ENCODE data around the gene SPNS1.
"Not testable (repeated sequence)": the region's sequence is repeated elsewhere in the genome, so short reads cannot be mapped to it uniquely, and the experiment has no call there.

Gene SPNS1

DNA sequence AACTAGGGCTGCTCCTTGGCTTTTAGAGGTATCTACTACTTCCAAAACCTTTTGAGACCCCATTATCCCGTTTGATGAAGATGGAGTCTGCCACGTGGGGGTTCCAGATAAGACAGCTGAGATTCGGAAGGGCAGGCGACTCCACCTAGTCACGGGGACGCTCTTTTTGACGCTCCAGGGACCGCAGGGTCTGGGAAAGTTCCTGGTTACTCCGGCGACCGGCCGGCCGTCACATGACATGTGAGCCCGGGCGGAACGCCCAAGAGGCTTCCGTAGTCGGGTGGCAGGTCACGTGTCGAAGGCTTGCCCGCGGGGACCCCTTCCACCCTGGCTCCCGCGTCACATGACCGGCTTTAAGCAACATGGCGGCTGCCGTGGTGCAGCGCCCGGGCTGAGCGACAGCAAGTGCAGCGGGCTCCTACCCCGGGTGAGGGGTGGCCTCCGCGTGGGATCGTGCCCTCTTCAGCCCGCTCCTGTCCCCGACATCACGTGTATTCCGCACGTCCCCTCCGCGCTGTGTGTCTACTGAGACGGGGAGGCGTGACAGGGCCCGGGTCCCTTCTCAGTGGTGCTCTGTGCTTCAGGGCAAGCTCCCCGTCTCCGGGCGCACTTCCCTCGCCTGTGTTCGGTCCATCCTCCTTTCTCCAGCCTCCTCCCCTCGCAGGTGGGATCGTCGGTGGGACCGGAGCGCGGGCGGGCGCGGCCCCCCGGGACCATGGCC, at the start of gene SPNS1:
Gene SPNS1 (plus strand): TSS at position 342 of the 721 bp plus-strand sequence. CDS start 374 bp downstream, at position 716.
- DNase-seq: peak; percentile 96

DNA sequence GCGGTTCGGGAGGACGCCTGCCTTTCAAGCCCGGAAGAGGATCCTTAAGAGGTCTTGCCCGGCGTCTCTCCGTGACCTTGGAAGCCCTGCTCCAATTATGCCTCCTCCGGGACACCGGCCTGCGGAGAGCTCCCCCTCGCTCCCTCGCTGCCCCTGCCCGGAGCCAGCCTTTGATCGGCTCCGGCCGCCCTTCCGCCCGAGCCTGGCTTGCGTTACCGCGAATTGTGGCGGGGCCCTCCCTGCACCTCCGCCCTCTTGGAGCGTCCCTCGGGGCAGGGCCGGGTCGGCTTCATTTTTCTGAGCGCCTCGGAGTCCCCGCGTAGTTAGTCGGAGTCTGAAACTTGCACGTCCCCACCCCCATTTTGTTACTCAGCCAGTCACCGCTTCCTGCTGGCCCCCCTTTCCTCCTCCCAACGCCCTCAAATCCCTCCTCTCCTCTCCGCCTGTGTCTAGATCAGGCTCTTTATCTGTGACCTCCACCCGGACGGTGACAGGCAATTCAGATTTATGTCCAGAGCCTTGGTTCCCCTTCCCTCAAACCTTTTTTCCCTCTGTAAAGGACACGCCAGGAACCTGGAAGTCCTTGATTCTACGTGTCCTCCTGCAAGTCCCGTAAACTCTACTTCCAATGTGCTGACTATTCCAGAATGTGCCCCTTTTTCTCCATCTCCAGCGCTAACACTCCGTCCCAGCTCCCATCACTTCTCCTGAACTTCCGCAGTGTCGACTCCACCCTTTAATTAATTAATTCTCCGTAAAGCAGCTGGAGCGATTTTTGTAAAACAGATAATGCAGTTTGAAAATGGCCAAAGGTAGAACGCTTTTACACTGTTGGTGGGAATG, 49.0 kb upstream of the SPNS1 start:
- DNase-seq: peak; percentile 87

GRCh38 chr16:28926284-28926683, 48.3 kb upstream of the SPNS1 start:
- not testable (repeated sequence) for DNase-seq

GRCh38 chr16:28927815-28928214, 46.8 kb upstream of the SPNS1 start:
- DNase-seq: no peak

DNA sequence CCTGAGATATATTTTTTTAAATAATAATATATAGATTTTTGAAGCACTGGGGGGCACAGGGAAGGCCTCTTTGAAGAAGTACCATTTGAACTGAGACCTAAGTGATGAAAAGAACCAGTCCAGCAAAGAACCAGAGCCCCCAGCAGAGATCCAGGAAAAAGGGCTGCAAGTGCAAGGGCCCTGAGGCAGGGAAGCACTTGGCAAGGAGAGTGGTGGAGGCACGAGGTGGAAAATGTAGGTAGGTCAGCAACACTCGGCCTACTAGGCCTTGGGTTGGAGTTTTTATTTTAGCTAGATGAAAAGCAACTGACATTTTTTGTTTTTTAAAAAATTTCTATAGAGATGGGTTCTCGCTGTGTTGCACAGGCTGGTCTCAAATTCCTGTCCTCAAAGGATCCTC, 44.4 kb upstream of the SPNS1 start:
- DNase-seq: no peak

DNA sequence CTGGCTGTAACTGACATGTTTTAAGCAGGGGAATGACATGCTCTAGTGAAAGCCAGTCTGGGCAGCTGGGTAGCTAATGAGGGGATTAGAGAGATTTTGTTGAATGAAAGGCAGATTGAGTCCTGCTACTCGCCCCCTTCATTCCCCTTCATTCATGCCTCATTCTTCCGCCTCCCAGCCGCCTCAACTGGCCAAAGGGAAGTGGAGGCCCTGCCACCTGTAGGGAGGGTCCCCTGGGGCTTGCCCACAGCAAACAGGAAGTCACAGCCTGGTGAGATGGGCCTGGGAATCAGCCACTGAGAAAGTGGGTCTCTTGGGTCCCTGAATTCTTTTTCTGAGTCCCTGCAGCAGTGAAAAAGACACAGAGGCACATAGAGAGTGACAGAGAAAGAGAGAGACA, 43.9 kb upstream of the SPNS1 start:
- no peak for DNase-seq

- no peak for DNase-seq
Observed at GRCh38 chr16:28931801-28932225, 42.8 kb upstream of the SPNS1 start, which contains the start of gene CD19. Gene CD19 (plus strand): TSS chr16:28931971. CDS start chr16:28932001, 30 bp downstream.

- no peak for DNase-seq
Observed at GRCh38 chr16:28932339-28933141, 42.0 kb upstream of the SPNS1 start.

- no peak for DNase-seq
Observed at GRCh38 chr16:28933171-28933570, 41.4 kb upstream of the SPNS1 start.

DNA sequence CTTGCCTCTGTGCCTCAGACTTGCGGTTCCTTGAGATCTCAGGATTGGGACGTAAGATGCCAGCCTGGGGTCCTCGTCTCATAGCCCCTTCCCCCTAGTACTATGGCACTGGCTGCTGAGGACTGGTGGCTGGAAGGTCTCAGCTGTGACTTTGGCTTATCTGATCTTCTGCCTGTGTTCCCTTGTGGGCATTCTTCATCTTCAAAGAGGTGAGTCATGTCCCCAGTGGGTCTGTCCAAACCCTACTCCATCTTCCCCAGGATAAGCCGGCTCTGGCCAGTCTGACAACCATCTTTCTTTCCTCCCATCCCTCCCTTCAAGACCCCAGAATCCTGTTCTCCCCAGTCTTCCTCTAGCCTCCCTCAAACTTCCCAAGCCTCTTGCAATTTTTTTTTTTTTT, 39.2 kb upstream of the SPNS1 start:
- DNase-seq: no peak

DNA sequence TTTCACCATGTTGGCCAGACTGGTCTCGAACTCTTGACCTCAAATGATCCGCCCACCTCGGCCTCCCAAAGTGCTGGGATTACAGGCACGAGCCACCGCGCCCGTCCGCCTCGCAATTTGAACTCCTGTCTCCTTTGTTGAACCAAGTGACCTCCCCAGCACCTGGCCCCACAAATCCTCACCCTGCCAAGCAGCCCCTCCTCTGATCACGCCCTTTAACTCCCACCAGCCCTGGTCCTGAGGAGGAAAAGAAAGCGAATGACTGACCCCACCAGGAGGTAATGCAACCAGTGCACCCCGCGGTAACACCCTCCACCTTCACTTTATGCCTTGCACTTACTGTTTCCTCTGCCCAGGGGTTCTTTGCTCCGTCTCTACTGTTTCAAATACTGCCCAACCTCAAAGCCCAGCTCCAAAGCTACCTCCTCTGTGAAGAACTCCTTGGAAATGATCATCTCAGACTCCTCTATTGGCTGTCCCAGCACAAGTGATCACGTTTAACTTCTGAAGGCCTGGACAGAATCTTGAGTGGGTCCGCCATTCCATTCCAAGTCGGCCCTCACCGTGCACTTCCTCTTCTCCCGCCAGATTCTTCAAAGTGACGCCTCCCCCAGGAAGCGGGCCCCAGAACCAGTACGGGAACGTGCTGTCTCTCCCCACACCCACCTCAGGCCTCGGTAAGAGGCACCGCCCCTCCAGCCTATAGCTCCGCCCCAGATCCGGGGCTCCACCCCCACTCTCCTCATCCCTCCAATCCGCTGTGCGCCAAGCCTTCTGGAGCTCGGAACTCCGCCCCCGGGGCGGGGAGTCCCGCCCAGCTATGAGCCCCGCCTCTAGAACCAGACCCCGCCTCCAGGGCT, 38.4 kb upstream of the SPNS1 start:
- peak; percentile 93 for DNase-seq

- DNase-seq: no peak
Observed at GRCh38 chr16:28936784-28937155, 37.8 kb upstream of the SPNS1 start.

- no peak for DNase-seq
Observed at GRCh38 chr16:28937222-28937876, 37.2 kb upstream of the SPNS1 start.

- DNase-seq: no peak
Observed at GRCh38 chr16:28938721-28939120, 35.9 kb upstream of the SPNS1 start.

- DNase-seq: not testable (repeated sequence)
Observed at GRCh38 chr16:28939825-28940224, 34.8 kb upstream of the SPNS1 start.

GRCh38 chr16:28943281-28943680, 31.3 kb upstream of the SPNS1 start:
- DNase-seq: no peak

DNA sequence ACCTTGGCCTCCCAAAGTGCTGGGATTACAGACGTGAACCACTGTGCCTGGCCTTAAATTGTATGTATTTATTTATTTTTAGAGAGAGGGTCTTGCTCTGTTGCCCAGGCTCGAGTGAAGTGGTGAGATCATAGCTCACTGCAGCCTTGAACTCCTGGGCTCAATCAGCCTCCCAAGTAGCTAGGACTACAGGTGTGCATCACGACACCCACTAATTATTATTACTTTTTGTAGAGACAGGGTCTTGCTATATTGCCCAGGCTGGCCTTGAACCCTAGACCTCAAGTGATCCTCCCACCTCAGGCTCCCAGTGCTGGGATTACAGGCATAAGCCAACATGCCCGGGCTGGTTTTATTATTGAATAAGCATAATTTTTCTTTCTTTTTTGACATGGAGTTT, 27.9 kb upstream of the SPNS1 start:
- DNase-seq: no peak

DNA sequence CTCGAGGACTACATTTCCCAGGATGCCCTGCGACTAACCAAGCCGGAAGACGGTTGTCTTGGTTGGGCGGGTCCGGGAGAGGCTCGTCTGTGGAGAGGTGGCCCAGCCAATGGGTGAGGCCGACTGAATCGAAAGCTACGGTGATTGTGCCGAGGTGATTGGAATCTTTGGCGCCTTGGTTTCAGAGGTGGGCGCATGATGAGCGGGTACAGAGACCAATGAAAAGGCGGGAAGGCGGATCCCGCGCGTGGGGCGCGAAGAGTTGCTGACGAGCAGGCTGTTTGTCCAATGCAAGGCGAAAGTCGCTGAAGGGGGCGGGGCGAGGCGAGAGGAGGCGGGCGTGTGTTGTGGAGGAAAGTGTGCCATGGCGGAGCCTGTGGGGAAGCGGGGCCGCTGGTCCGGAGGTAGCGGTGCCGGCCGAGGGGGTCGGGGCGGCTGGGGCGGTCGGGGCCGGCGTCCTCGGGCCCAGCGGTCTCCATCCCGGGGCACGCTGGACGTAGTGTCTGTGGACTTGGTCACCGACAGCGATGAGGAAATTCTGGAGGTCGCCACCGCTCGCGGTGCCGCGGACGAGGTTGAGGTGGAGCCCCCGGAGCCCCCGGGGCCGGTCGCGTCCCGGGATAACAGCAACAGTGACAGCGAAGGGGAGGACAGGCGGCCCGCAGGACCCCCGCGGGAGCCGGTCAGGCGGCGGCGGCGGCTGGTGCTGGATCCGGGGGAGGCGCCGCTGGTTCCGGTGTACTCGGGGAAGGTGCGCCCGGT, 23.7 kb upstream of the SPNS1 start, which contains the start of gene NFATC2IP:
Gene NFATC2IP (plus strand): TSS at position 290 of the 762 bp plus-strand sequence. CDS start 75 bp downstream, at position 365.
- DNase-seq: peak; percentile 100

DNA sequence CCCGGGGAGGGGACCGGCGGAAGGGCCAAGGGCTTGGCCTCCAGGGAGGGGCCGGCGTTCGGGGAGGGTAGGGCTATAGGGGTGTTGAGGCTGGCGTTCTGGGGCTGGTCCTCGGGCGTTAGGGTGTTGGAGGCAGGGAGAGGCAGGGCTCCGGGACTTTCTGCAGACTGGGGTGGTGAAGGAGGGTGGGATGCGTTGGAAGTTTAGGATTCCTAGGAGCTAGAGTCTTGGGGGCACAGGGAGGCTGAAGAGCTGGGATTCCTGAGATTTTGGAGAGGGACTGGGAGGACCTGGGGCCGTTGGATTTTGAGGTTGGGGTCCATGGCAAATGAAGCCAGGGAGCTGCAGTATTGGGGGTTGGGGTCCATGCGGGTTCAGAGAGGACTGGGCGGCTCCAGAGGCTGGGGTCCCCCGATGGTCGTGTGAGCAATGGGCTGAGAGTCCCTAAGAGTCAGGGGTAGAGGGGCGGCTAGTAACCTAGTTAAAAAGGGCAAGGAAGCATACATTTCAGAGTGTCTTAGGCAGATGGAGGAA, 23.1 kb upstream of the SPNS1 start:
- DNase-seq: no peak

DNA sequence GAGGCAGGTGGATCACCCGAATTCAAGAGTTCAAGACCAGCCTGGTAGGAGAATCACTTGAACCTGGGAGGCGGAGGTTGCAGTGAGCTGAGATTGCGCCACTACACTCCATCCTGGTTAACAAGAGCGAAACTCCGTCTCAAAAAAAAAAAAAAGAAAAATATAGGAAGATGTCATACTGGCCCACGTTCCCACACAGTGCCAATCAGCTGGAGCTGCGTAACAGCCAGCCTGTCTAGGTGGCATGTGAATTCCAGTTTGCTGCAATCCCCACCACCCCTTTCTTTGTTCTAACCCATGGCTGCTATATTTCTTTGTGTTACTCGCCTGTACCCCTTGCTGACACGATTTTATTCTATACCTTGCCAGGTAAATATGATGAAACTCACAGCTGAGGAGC, 16.4 kb upstream of the SPNS1 start:
- no peak for DNase-seq

Data from stimulated activated CD4-positive, alpha-beta T cell treated with anti-CD3 and anti-CD28 coated beads, Interleukin-1b, Interleukin-23, amount 100 ng/mL, for 48 hours (primary cell).